Stimulated activated memory B cell treated with anti-CD40 and anti-IgM and Interleukin-4, amounts not matched to agents 10 μg/mL and 1 μg/mL and 100 μg/mL, for 72 hours (primary cell): ENCODE measurements around the gene ASS1.
"Not testable (repeated sequence)": the region's sequence is repeated elsewhere in the genome, so short reads cannot be mapped to it uniquely, and the experiment has no call there.

Experiments
- ATAC-seq: fragments of 150-1000 bp; cut with Tn5 transposase; 2 replicates; pipeline ENCODE4 v1.10.0; 2021
- H3K27ac Mint-ChIP-seq: one replicate; pipeline ENCODE4 v1.8.0; 2022; ENCODE audit warnings: mild to moderate bottlenecking, mixed read lengths
- H3K27me3 Mint-ChIP-seq: one replicate; pipeline ENCODE4 v1.8.0; 2022; ENCODE audit warnings: mixed read lengths
- H3K36me3 Mint-ChIP-seq: one replicate; pipeline ENCODE4 v1.8.0; 2022; ENCODE audit warnings: mixed read lengths
- H3K4me1 Mint-ChIP-seq: one replicate; pipeline ENCODE4 v1.8.0; 2022; ENCODE audit warnings: mixed read lengths
- H3K4me3 Mint-ChIP-seq: one replicate; pipeline ENCODE4 v1.8.0; 2022; ENCODE audit warnings: mild to moderate bottlenecking, moderate library complexity, mixed read lengths
- H3K9me3 Mint-ChIP-seq: one replicate; pipeline ENCODE4 v1.8.0; 2022; ENCODE audit warnings: mixed read lengths

Gene ASS1

GRCh38 chr9:130426883-130427282 lies 17.9 kb upstream of the ASS1 start:
- no peak overlapping the region for H3K4me3 Mint-ChIP-seq
- H3K4me1 Mint-ChIP-seq = peaks cover 7% of the 10 kb centered on the region
- peaks cover 80% of the 10 kb centered on the region for H3K27me3 Mint-ChIP-seq
- no peak overlapping the region for H3K27ac Mint-ChIP-seq
- peaks cover 5% of the 10 kb centered on the region for H3K36me3 Mint-ChIP-seq
- ATAC-seq = no peak
- H3K9me3 Mint-ChIP-seq = peaks cover 6% of the 10 kb centered on the region

GRCh38 chr9:130427326-130427725 lies 17.4 kb upstream of the ASS1 start:
- Mint-ChIP-seq H3K27me3 (peaks cover 80% of the 10 kb centered on the region), H3K27ac (no peak overlapping the region), H3K4me1 (peaks cover 11% of the 10 kb centered on the region), H3K9me3 (peaks cover 6% of the 10 kb centered on the region), H3K4me3 (no peak overlapping the region), H3K36me3 (peaks cover 5% of the 10 kb centered on the region)
- ATAC-seq = no peak

- Mint-ChIP-seq H3K4me1 (peaks cover 13% of the 10 kb centered on the region), H3K4me3 (no peak overlapping the region), H3K36me3 (peaks cover 5% of the 10 kb centered on the region), H3K27me3 (peaks cover 82% of the 10 kb centered on the region), H3K9me3 (peaks cover 6% of the 10 kb centered on the region), H3K27ac (no peak overlapping the region)
- no peak for ATAC-seq
Measured at GRCh38 chr9:130428086-130428665, 16.6 kb upstream of the ASS1 start.

GRCh38 chr9:130429381-130429780 lies 15.4 kb upstream of the ASS1 start:
- Mint-ChIP-seq H3K27ac (no peak overlapping the region), H3K36me3 (peaks cover 5% of the 10 kb centered on the region), H3K4me1 (peaks cover 13% of the 10 kb centered on the region), H3K9me3 (peaks cover 6% of the 10 kb centered on the region), H3K27me3 (peaks cover 94% of the 10 kb centered on the region), H3K4me3 (no peak overlapping the region)
- no peak for ATAC-seq

GRCh38 chr9:130429831-130430230 lies 14.9 kb upstream of the ASS1 start:
- no peak overlapping the region for H3K4me3 Mint-ChIP-seq
- ATAC-seq = no peak

GRCh38 chr9:130430232-130430631 lies 14.5 kb upstream of the ASS1 start:
- Mint-ChIP-seq H3K4me3 (no peak overlapping the region), H3K9me3 (peaks cover 6% of the 10 kb centered on the region), H3K27me3 (peaks cover 94% of the 10 kb centered on the region), H3K27ac (no peak overlapping the region), H3K4me1 (peaks cover 13% of the 10 kb centered on the region), H3K36me3 (peaks cover 5% of the 10 kb centered on the region)
- no peak for ATAC-seq

More at GRCh38 chr9:130429831-130430230, 14.9 kb upstream of the ASS1 start:
- Mint-ChIP-seq H3K27ac (no peak overlapping the region), H3K36me3 (peaks cover 5% of the 10 kb centered on the region), H3K9me3 (peaks cover 6% of the 10 kb centered on the region), H3K27me3 (peaks cover 94% of the 10 kb centered on the region), H3K4me1 (peaks cover 13% of the 10 kb centered on the region)

GRCh38 chr9:130430734-130431535 lies 13.8 kb upstream of the ASS1 start:
- Mint-ChIP-seq H3K36me3 (peaks cover 5% of the 10 kb centered on the region), H3K27me3 (peaks cover 94% of the 10 kb centered on the region)
- ATAC-seq = no peak

GRCh38 chr9:130431536-130432303 lies 13.0 kb upstream of the ASS1 start:
- H3K36me3 Mint-ChIP-seq = peaks cover 5% of the 10 kb centered on the region
- peaks cover 93% of the 10 kb centered on the region for H3K27me3 Mint-ChIP-seq
- H3K27ac Mint-ChIP-seq = no peak overlapping the region
- peaks cover 13% of the 10 kb centered on the region for H3K4me1 Mint-ChIP-seq
- peaks cover 6% of the 10 kb centered on the region for H3K9me3 Mint-ChIP-seq
- no peak for ATAC-seq
- H3K4me3 Mint-ChIP-seq = no peak overlapping the region

More at GRCh38 chr9:130430734-130431535, 13.8 kb upstream of the ASS1 start:
- Mint-ChIP-seq H3K27ac (no peak overlapping the region), H3K9me3 (peaks cover 6% of the 10 kb centered on the region), H3K4me3 (no peak overlapping the region), H3K4me1 (peaks cover 13% of the 10 kb centered on the region)

- Mint-ChIP-seq H3K36me3 (peaks cover 5% of the 10 kb centered on the region), H3K27me3 (peaks cover 91% of the 10 kb centered on the region), H3K4me3 (no peak overlapping the region), H3K27ac (no peak overlapping the region), H3K9me3 (peaks cover 6% of the 10 kb centered on the region), H3K4me1 (peaks cover 13% of the 10 kb centered on the region)
- no peak for ATAC-seq
Measured at GRCh38 chr9:130432362-130432761, 12.4 kb upstream of the ASS1 start.

- no peak for ATAC-seq
- Mint-ChIP-seq H3K4me1 (peaks cover 13% of the 10 kb centered on the region), H3K27ac (no peak overlapping the region), H3K4me3 (peak overlapping the region; percentile 34), H3K9me3 (peaks cover 6% of the 10 kb centered on the region), H3K27me3 (peaks cover 91% of the 10 kb centered on the region), H3K36me3 (peaks cover 5% of the 10 kb centered on the region)
Measured at GRCh38 chr9:130432796-130433167, 12.0 kb upstream of the ASS1 start.

GRCh38 chr9:130433168-130433946 lies 11.4 kb upstream of the ASS1 start:
- ATAC-seq = peak; percentile 62
- H3K4me1 Mint-ChIP-seq = peaks cover 13% of the 10 kb centered on the region
- H3K27ac Mint-ChIP-seq = no peak overlapping the region
- peak overlapping the region; percentile 34 for H3K4me3 Mint-ChIP-seq
- peaks cover 5% of the 10 kb centered on the region for H3K36me3 Mint-ChIP-seq
- peaks cover 6% of the 10 kb centered on the region for H3K9me3 Mint-ChIP-seq
- H3K27me3 Mint-ChIP-seq = peaks cover 91% of the 10 kb centered on the region

GRCh38 chr9:130433947-130434262 lies 10.9 kb upstream of the ASS1 start:
- Mint-ChIP-seq H3K36me3 (peaks cover 5% of the 10 kb centered on the region), H3K4me3 (no peak overlapping the region), H3K9me3 (peaks cover 6% of the 10 kb centered on the region), H3K4me1 (peaks cover 13% of the 10 kb centered on the region), H3K27me3 (peaks cover 91% of the 10 kb centered on the region), H3K27ac (no peak overlapping the region)
- ATAC-seq = no peak

GRCh38 chr9:130434656-130435055 lies 10.1 kb upstream of the ASS1 start:
- peaks cover 89% of the 10 kb centered on the region for H3K27me3 Mint-ChIP-seq
- not testable (repeated sequence) for H3K36me3 Mint-ChIP-seq, H3K4me3 Mint-ChIP-seq, H3K9me3 Mint-ChIP-seq, H3K27ac Mint-ChIP-seq, ATAC-seq
- peaks cover 13% of the 10 kb centered on the region for H3K4me1 Mint-ChIP-seq

- Mint-ChIP-seq H3K9me3 (peaks cover 5% of the 10 kb centered on the region), H3K4me3 (no peak overlapping the region), H3K4me1 (peaks cover 10% of the 10 kb centered on the region), H3K36me3 (peaks cover 4% of the 10 kb centered on the region), H3K27me3 (peaks cover 75% of the 10 kb centered on the region), H3K27ac (no peak overlapping the region)
- no peak for ATAC-seq
Measured at GRCh38 chr9:130437011-130437789, 7.6 kb upstream of the ASS1 start.
